GM20000 (cell line): ENCODE measurements around the gene AMPD2.
A peak's percentile ranks its signal among the peaks of the same experiment; 100 is the strongest.

ENCODE experiments used
- DNase-seq: peaks from one replicate; pipeline ENCODE4 v3.0.0; 2012; ENCODE audit warnings: low spot score
- TF ChIP-seq, protein P1 (sequence below): IDR thresholded peaks from 2 replicates; pipeline ENCODE4 v1.5.1; 2012; ENCODE audit warnings: mild to moderate bottlenecking, control low read depth; ENCODE audit errors: extremely low read depth, missing control alignments

Gene AMPD2

GRCh38 chr1:109622895-109623294, 3.3 kb downstream of the AMPD2 start:
- DNase-seq = peak; percentile 6
- TF ChIP-seq, protein P1, sequence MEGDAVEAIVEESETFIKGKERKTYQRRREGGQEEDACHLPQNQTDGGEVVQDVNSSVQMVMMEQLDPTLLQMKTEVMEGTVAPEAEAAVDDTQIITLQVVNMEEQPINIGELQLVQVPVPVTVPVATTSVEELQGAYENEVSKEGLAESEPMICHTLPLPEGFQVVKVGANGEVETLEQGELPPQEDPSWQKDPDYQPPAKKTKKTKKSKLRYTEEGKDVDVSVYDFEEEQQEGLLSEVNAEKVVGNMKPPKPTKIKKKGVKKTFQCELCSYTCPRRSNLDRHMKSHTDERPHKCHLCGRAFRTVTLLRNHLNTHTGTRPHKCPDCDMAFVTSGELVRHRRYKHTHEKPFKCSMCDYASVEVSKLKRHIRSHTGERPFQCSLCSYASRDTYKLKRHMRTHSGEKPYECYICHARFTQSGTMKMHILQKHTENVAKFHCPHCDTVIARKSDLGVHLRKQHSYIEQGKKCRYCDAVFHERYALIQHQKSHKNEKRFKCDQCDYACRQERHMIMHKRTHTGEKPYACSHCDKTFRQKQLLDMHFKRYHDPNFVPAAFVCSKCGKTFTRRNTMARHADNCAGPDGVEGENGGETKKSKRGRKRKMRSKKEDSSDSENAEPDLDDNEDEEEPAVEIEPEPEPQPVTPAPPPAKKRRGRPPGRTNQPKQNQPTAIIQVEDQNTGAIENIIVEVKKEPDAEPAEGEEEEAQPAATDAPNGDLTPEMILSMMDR = no peak

DNA sequence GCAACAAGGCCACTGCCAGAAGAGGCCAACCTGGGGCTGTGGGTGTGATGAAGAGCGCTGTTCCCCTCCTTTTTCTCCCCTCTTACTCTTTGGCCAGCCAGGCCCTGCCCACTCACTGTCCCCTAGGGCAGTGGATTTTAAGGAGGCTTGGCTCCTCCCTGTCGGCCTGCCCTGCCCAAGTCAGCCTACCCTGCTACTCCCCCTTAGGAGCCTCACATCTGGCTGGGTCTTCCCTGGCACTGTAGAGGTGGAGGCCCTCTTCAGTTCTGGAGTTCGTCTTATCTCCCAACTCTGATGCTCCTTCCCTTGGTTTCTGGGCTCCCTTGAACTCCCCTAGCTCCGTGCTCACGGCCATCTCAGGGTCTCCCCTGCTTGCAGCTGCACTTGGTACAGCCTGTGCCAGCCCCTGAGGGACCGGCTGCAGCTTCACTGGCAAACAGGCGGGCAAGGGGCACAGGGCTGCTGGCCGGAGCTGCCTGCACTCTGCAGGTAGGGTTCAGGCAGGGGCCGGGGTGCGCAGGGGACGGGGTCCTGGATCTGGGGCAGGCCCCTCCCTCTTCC, 4.0 kb downstream of the AMPD2 start:
- TF ChIP-seq, protein P1 = no peak
- DNase-seq = peak; percentile 29

- peak; percentile 61 for DNase-seq
Observed at GRCh38 chr1:109624201-109625010, 4.8 kb downstream of the AMPD2 start.

GRCh38 chr1:109625176-109625575, 5.5 kb downstream of the AMPD2 start:
- no peak for DNase-seq
- TF ChIP-seq, protein P1 = no peak

More at GRCh38 chr1:109624201-109625010, 4.8 kb downstream of the AMPD2 start:
- TF ChIP-seq, protein P1 = no peak

DNA sequence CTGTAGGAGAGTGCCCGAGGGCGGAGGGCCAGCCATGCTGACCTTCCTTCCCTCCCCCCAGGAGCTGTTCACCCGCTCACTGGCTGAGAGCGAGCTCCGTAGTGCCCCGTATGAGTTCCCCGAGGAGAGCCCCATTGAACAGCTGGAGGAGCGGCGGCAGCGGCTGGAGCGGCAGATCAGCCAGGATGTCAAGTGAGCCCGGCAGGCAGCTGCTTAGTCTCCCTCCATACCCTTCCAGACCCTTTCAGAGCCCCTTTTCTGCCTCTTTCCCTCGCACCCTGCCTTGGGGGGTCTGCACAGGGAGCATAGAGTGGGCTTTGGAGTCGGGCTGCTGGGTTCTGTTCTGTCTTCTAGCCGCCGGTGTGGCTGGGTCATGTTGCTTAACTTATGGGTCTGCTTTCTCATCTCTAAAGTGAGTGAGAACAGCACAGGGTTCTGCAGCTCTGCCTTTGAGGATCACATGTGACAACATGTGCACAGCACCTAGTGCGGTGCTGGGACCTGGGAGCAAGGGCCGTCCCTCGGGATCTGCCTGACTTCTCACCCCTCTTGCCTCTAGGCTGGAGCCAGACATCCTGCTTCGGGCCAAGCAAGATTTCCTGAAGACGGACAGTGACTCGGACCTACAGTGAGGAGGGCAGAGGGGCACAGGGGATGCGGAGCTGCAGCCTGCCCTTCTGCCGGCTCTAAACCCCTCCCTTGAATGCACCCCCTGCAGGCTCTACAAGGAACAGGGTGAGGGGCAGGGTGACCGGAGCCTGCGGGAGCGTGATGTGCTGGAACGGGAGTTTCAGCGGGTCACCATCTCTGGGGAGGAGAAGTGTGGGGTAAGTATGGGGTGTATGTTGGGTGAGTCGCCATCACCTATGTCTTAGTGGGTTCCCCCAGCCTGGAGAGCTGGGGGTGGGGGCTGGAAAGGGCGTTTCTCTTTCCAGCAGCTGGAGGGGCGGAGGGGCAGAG, 6.2 kb downstream of the AMPD2 start:
- TF ChIP-seq, protein P1 = no peak
- DNase-seq = no peak

- no peak for DNase-seq
- TF ChIP-seq, protein P1 = no peak
Observed at GRCh38 chr1:109626682-109627408, 7.2 kb downstream of the AMPD2 start.
